Erythroblast (primary cell): ENCODE results near the gene SNAP91.

Experiments
- GATA1 ChIP-seq: IDR thresholded peaks from 2 replicates; pipeline ENCODE4 v1.6.1; 2011; ENCODE audit warnings: low read depth, mild to moderate bottlenecking, control low read depth, low read length, moderate library complexity
- POLR2A ChIP-seq: IDR thresholded peaks from 2 replicates; pipeline ENCODE4 v1.6.1; 2011; ENCODE audit warnings: mild to moderate bottlenecking, low read length

GRCh38 chr6:83756565-83756964 is 47.7 kb upstream of the SNAP91 start:
- TF ChIP-seq POLR2A (no peak), GATA1 (no peak)
